GM12878 (cell line): ENCODE data around the gene PRELID2. TPM values are rescaled to one million over a fixed set of nuclear protein-coding genes. Genes with fewer than 3 reads are reported as not detected.

Source experiments
- ATAC-seq: fragments of 200-7000 bp; cut with Tn5 transposase; 3 replicates; pipeline ENCODE4 v1.9.1; 2020; ENCODE audit warnings: mild to moderate bottlenecking, moderate library complexity
- BruUV-seq: library from RNA; stranded (reverse); fragments of 400-500 nt; replicated peaks from 2 replicates; lab custom pipeline; 2021; lab: Mats Ljungman, UMichigan
- CTCF ChIA-PET: fragments of 300-600 bp; sonication (Branson Sonifier 250); formaldehyde crosslinking; extraction: SDS; loops from one replicate; lab custom pipeline; 2021; ENCODE audit warnings: inconsistent platforms; lab: Yijun Ruan, JAX
- POLR2A ChIA-PET: fragments of 350-600 bp; formaldehyde crosslinking; extraction: SDS; loops from one replicate; lab custom pipeline; 2021; ENCODE audit warnings: inconsistent platforms; lab: Charles Lee
- RAD21 ChIA-PET: fragments of 300-600 bp; sonication (Branson Sonifier 250); formaldehyde crosslinking; loops from one replicate; lab custom pipeline; 2023; ENCODE audit warnings: antibody characterized with exemption; ENCODE audit not compliant: unreplicated experiment; lab: Charles Lee
- SMC1A ChIA-PET: fragments of 300-600 bp; sonication (Branson Sonifier 250); formaldehyde crosslinking; loops from one replicate; lab custom pipeline; 2023; ENCODE audit not compliant: unreplicated experiment, uncharacterized antibody; lab: Charles Lee
- DNase-seq: peaks from one replicate; pipeline ENCODE4 v3.0.0-alpha.2; 2011; ENCODE audit warnings: low read depth, low spot score
- FAIRE-seq: peaks from 3 replicates; lab custom pipeline; 2011; peaks lifted over from hg19 to GRCh38; lab: Jason Lieb, UNC
- H2AFZ ChIP-seq: 2 replicates; pipeline ENCODE4 v1.6.0; 2011; ENCODE audit warnings: low read depth, low read length, control low read depth; ENCODE audit not compliant: control insufficient read depth
- H3K27ac ChIP-seq: 2 replicates; pipeline ENCODE4 v1.5.1; 2011; ENCODE audit warnings: control low read depth; ENCODE audit not compliant: control insufficient read depth, insufficient read depth
- H3K27me3 ChIP-seq, 2 experiments: replicated peaks in 1 of 2; 2 replicates each; pipeline versions ENCODE4 v1.6.0 to v1.6.1; 2011; ENCODE audit warnings: low read length in 1 of 2; ENCODE audit not compliant: control insufficient read depth in 2 of 2, insufficient read depth in 2 of 2
- H3K36me3 ChIP-seq, 2 experiments: 2 replicates each; pipeline ENCODE4 v1.5.1; 2011; ENCODE audit warnings: low read length in 1 of 2; ENCODE audit not compliant: control insufficient read depth in 2 of 2, insufficient read depth in 2 of 2
- H3K4me1 ChIP-seq: 2 replicates; pipeline ENCODE4 v1.6.1; 2011; ENCODE audit warnings: mild to moderate bottlenecking, low read length, moderate library complexity, mixed read lengths; ENCODE audit not compliant: control insufficient read depth, insufficient read depth
- H3K4me2 ChIP-seq: 2 replicates; pipeline ENCODE4 v1.6.0; 2011; ENCODE audit warnings: control low read depth; ENCODE audit not compliant: control insufficient read depth, insufficient read depth
- H3K4me3 ChIP-seq: fragments of 200-600 bp; sonication (generic); 2 replicates; pipeline ENCODE4 v1.5.1; 2016
- H3K79me2 ChIP-seq: 2 replicates; pipeline ENCODE4 v1.6.0; 2011; ENCODE audit warnings: low read length; ENCODE audit not compliant: control insufficient read depth, insufficient read depth
- H3K9ac ChIP-seq: 2 replicates; pipeline ENCODE4 v1.8.0; 2011; ENCODE audit warnings: low read length, control low read depth, mixed read lengths; ENCODE audit not compliant: control insufficient read depth, insufficient read depth
- H3K9me3 ChIP-seq: replicated peaks from 3 replicates; pipeline ENCODE4 v1.5.1; 2011; ENCODE audit warnings: mild to moderate bottlenecking, low read length; ENCODE audit not compliant: control insufficient read depth, insufficient read depth
- H4K20me1 ChIP-seq: 2 replicates; pipeline ENCODE4 v1.6.0; 2011; ENCODE audit not compliant: control insufficient read depth, insufficient read depth
- BRCA1 ChIP-seq: IDR thresholded peaks from 2 replicates; pipeline ENCODE4 v1.6.1; 2011; ENCODE audit warnings: low read depth, low read length, improper control_type of control experiment
- ESRRA ChIP-seq: IDR thresholded peaks from 2 replicates; pipeline ENCODE4 v1.6.1; 2012; ENCODE audit warnings: mild to moderate bottlenecking, low read length, improper control_type of control experiment
- FOXK2 ChIP-seq: fragments of 450-650 bp; IDR thresholded peaks from 2 replicates; pipeline ENCODE4 v1.6.1; 2017; ENCODE audit warnings: mild to moderate bottlenecking, moderate library complexity
- IRF4 ChIP-seq: IDR thresholded peaks from 2 replicates; pipeline ENCODE4 v1.6.1; 2011; ENCODE audit warnings: low read depth, low read length
- NFIC ChIP-seq: IDR thresholded peaks from 2 replicates; pipeline ENCODE4 v1.6.1; 2012; ENCODE audit warnings: low read depth, mild to moderate bottlenecking, inconsistent platforms, low read length, moderate library complexity
- NR2C2 ChIP-seq: IDR thresholded peaks from 2 replicates; pipeline ENCODE4 v1.6.1; 2011; ENCODE audit warnings: borderline replicate concordance, low read depth; ENCODE audit not compliant: control insufficient read depth, insufficient read length
- POLR2AphosphoS5 ChIP-seq: IDR thresholded peaks from 2 replicates; pipeline ENCODE4 v1.6.1; 2011; ENCODE audit warnings: mild to moderate bottlenecking, low read length, inconsistent platforms
- RCOR1 ChIP-seq: conservative IDR thresholded peaks from 2 replicates; pipeline ENCODE4 v1.6.1; 2012; ENCODE audit warnings: low read depth, low read length, improper control_type of control experiment
- SIN3A ChIP-seq: IDR thresholded peaks from 2 replicates; pipeline ENCODE4 v1.6.1; 2012; ENCODE audit warnings: low read depth, low read length, improper control_type of control experiment
- SPI1 ChIP-seq: IDR thresholded peaks from 2 replicates; pipeline ENCODE4 v1.6.1; 2011; ENCODE audit warnings: low read depth, mild to moderate bottlenecking, low read length, moderate library complexity, borderline replicate concordance; ENCODE audit not compliant: insufficient read depth
- TARDBP ChIP-seq: IDR thresholded peaks from 2 replicates; pipeline ENCODE4 v1.6.1; 2016; ENCODE audit warnings: borderline replicate concordance
- WGBS: methylation state at CpG from one replicate; pipeline ENCODE4 v1.1.6; 2016; ENCODE audit warnings: low lambda C conversion rate; ENCODE audit not compliant: insufficient replicate concordance, insufficient coverage; ENCODE audit errors: missing lambda C conversion rate; 5-methylcytosine and 5-hydroxymethylcytosine counted together
- in situ Hi-C: fragments of 300-500 bp; cut with MboI; formaldehyde crosslinking; loops from 9 replicates; pipeline ENCODE4 v1.14.3; 2018; ENCODE audit warnings: mixed read lengths
- intact Hi-C: fragments of 100-400 bp; cut with micrococcal nuclease; formaldehyde crosslinking; loops from one replicate; pipeline ENCODE4 v1.14.2; 2022; ENCODE audit not compliant: unreplicated experiment
- polyA plus RNA-seq, 11 experiments: library from polyadenylated mRNA; depleted of rRNA in 4 of 11; unstranded in 6 of 11; stranded (reverse) in 5 of 11; fragments of >200 nt; fragmentation: Nextera tagmentation in 4 of 11; fragmentation: Illumina TruSeq in 1 of 11; extraction: Ambion mirVana in 4 of 11; extraction: Trizol in 1 of 11; gene quantifications; 1 replicate in 1 of 11; 2 replicates in 10 of 11; pipeline versions ENCODE4 v1.2.1 to v1.2.3, GENCODE V29; 2011 to 2016; ENCODE audit warnings: inconsistent platforms in 2 of 11, missing spikeins in 2 of 11, low read depth in 1 of 11
- total RNA-seq, 4 experiments: library from RNA; depleted of rRNA in 3 of 4; stranded (reverse); fragments of >200 nt in 3 of 4; fragmentation: Illumina TruSeq in 1 of 4; extraction: Trizol in 1 of 4; gene quantifications; 2 replicates each; pipeline versions ENCODE4 v1.2.1 to v1.2.3, GENCODE V29; 2013 to 2021
- TF ChIP-seq, protein P1 (sequence below): fragments of 450-650 bp; formaldehyde crosslinking; IDR thresholded peaks from 2 replicates; pipeline ENCODE4 v1.4.0; 2020; ENCODE audit warnings: mild to moderate bottlenecking, moderate library complexity
- TF ChIP-seq, protein P2 (sequence below): fragments of 450-650 bp; IDR thresholded peaks from 2 replicates; pipeline ENCODE4 v1.6.1; 2017; ENCODE audit warnings: mild to moderate bottlenecking, low read depth, inconsistent platforms; ENCODE audit not compliant: poor library complexity, severe bottlenecking

The PRELID2 gene
- total and polyA plus RNA-seq, 10 of the 15 experiments (the other 5 are each of a cell fraction or from before 2014, with no cell fraction given), result 0.07 to 0.31 (median 0.13) TPM; not detected in 5

DNA sequence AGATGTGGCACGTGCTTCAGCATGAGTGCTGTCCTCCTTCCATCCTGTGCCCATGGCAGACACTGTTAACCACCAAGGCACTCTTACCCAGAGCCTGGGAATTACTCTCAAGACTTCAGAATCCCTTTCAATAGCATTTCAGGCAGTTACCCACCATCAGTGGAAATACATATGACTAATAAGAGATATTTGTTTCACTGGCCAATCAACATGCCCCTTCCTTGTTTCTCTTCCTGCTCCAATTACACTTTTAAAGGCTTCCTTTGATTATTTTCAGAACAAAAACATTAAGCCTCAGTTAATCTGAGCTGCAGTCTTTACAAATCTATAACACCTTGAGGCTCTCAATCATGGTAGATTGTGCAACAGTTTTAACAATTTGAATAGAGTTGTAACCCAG, 70.8 kb downstream of the PRELID2 start:
- Histone ChIP-seq H3K9me3 (no peaks in the 10 kb centered on the region), H3K9ac (no peak overlapping the region), H2AFZ (no peak overlapping the region), H3K79me2 (no peaks in the 10 kb centered on the region), H3K27ac (no peak overlapping the region), H3K4me2 (no peak overlapping the region), H3K4me1 (no peaks in the 10 kb centered on the region), H3K4me3 (no peak overlapping the region), H3K27me3 (no peaks in the 10 kb centered on the region), H3K36me3 (no peaks in the 10 kb centered on the region), H4K20me1 (no peaks in the 10 kb centered on the region)
- ChIA-PET RAD21 (no interaction called here), CTCF (no interaction called here), SMC1A (no interaction called here), POLR2A (no interaction called here)
- no peak for ATAC-seq
- no peak for DNase-seq
- intact Hi-C loops (no loop called here), in situ Hi-C loops (no loop called here)
- TF ChIP-seq, protein P1, sequence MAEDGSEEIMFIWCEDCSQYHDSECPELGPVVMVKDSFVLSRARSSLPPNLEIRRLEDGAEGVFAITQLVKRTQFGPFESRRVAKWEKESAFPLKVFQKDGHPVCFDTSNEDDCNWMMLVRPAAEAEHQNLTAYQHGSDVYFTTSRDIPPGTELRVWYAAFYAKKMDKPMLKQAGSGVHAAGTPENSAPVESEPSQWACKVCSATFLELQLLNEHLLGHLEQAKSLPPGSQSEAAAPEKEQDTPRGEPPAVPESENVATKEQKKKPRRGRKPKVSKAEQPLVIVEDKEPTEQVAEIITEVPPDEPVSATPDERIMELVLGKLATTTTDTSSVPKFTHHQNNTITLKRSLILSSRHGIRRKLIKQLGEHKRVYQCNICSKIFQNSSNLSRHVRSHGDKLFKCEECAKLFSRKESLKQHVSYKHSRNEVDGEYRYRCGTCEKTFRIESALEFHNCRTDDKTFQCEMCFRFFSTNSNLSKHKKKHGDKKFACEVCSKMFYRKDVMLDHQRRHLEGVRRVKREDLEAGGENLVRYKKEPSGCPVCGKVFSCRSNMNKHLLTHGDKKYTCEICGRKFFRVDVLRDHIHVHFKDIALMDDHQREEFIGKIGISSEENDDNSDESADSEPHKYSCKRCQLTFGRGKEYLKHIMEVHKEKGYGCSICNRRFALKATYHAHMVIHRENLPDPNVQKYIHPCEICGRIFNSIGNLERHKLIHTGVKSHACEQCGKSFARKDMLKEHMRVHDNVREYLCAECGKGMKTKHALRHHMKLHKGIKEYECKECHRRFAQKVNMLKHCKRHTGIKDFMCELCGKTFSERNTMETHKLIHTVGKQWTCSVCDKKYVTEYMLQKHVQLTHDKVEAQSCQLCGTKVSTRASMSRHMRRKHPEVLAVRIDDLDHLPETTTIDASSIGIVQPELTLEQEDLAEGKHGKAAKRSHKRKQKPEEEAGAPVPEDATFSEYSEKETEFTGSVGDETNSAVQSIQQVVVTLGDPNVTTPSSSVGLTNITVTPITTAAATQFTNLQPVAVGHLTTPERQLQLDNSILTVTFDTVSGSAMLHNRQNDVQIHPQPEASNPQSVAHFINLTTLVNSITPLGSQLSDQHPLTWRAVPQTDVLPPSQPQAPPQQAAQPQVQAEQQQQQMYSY (CRISPR knock-in tag), result no peak
- no peak for TF ChIP-seq BRCA1
- TF ChIP-seq POLR2AphosphoS5, result no peak
- no peak for TF ChIP-seq ESRRA
- no peak for TF ChIP-seq SPI1
- TF ChIP-seq NFIC, result no peak
- no peak for TF ChIP-seq FOXK2
- no peak for TF ChIP-seq TARDBP
- TF ChIP-seq SIN3A, result no peak
- no peak for TF ChIP-seq IRF4
- TF ChIP-seq RCOR1, result no peak
- TF ChIP-seq, protein P2, sequence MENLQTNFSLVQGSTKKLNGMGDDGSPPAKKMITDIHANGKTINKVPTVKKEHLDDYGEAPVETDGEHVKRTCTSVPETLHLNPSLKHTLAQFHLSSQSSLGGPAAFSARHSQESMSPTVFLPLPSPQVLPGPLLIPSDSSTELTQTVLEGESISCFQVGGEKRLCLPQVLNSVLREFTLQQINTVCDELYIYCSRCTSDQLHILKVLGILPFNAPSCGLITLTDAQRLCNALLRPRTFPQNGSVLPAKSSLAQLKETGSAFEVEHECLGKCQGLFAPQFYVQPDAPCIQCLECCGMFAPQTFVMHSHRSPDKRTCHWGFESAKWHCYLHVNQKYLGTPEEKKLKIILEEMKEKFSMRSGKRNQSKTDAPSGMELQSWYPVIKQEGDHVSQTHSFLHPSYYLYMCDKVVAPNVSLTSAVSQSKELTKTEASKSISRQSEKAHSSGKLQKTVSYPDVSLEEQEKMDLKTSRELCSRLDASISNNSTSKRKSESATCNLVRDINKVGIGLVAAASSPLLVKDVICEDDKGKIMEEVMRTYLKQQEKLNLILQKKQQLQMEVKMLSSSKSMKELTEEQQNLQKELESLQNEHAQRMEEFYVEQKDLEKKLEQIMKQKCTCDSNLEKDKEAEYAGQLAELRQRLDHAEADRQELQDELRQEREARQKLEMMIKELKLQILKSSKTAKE, result no peak
- TF ChIP-seq NR2C2, result no peak
- no TSS peak for BruUV-seq
- 6% methylated on average over 1 of the region's 1 CpG for WGBS
- FAIRE-seq, result no peak
